Measurements from ENCODE around the gene NEAT1.

GRCh38 chr11:65444314-65445051, 21.9 kb downstream of the NEAT1 start:
- TF ChIP-seq TARDBP (IDR thresholded peaks at IDR 0.05) (no peak), SP1 (IDR thresholded peaks at IDR 0.05) (no peak), ELF4 (IDR thresholded peaks at IDR 0.05) (no peak)

Data from HEK293T (cell line).